Stimulated activated CD4-positive, alpha-beta T cell treated with anti-CD3 and anti-CD28 coated beads, Interleukin-1b, Interleukin-23, amount 100 ng/mL, for 4 hours (primary cell): ENCODE results near the gene NCAPH2.

ENCODE experiments used
- DNase-seq, 2 donors: peaks; one replicate each; pipeline ENCODE4 v3.0.0-alpha.2; 2020; ENCODE audit warnings: low read depth in 2 of 2

NCAPH2 gene

DNA sequence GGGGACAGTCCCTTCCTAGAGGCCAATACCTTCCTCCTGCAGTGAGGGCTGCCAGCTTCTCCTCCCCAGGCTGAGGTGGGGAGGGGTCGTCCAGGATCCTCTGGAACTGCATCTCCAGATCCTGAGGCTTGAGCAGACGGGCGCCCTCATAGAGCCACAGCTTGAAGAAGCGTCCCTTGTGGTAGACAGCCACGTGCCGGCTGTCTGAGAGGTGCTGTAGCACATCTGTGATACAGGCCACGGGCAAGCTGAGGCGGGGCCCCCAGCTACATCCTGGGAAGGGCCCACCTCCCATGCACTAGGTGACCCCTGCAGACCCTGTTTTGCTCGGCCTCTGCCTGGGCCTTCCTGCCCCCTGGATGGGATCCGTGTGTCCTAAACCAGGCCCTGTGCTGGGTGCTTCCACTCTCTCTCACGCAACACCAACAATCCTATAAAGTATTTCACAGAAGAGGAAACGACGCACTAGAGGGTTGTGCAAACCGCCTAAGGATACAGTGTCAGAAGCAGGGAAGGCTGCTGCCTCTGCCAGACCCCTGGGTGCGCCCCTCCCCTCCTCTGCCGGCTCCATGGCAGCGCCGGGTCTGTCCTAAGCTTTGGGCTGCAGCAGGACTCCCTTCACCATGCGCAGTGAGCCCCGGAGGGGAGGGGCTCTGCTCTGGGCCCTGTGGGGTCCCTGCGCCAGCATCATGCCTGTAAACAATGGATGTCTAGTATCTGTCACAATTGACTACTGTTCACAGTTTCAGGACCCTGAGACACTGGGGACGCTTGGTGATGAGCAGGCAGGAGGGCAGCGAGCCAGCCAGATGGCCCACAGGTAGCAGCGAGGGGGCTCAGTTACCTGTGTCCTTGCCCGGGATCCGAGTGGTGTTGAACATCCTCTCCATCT is 65.7 kb downstream of the NCAPH2 start:
- no peak for DNase-seq

DNA sequence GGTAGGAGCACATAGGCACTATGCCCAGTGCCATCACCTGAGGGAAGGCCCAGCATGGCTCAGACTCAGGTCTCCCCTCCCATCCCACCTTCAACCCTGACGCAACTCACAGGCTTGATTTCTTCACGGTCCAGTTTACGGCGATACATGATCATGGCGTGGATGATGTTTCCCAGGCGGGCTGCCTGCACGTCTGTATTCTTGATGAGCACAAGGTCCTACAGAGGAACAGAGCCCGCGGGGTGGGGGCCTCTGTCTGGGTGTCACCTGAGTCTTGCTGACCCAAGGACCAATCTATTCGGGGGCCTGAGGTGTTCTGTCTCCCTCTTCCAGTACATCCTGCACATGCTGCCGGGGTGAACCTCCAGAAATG is 66.3 kb downstream of the NCAPH2 start:
- DNase-seq: no peak
